Left cardiac atrium (tissue), 4 donors: ENCODE data around the gene FAM168A. TPM values are rescaled to one million over a fixed set of nuclear protein-coding genes. Genes with fewer than 3 reads are reported as not detected.
A peak's percentile ranks its signal among the peaks of the same experiment; 100 is the strongest.

Experiments
- ATAC-seq, 2 donors: fragments of 200-7000 bp; cut with Tn5 transposase; one replicate each; pipeline ENCODE4 v1.9.1; 2020; ENCODE audit warnings: mild to moderate bottlenecking in 2 of 2, moderate library complexity in 2 of 2
- DNase-seq: peaks from one replicate; pipeline ENCODE4 v3.0.0-alpha.2; 2020
- intact Hi-C, 2 donors: fragments of 100-400 bp; cut with DNase I; formaldehyde crosslinking; loops; one replicate each; pipeline versions ENCODE4 v1.14.1 to v1.15.1; 2022 to 2023
- total RNA-seq, 2 donors: library from RNA; stranded (reverse); fragmentation: NEBNext Ultra II Directional; extraction: Animal tissue kit (Norgen Biotek cat#: 25700); gene quantifications; one replicate each; pipeline ENCODE4 v1.2.1, GENCODE V29; 2021
- donor health status: DM: no; HTN: yes; CAD: no.
- donor health status: DM: no; HTN: yes; CAD: no; lungs with severe emphysema.
- donor health status: DM: yes; HTN: yes; CAD: no.
- donor health status: Dilated cardiomyopathy.

FAM168A gene
- total RNA-seq, 2 donors from 2014 or later = 31.5 to 35.2 TPM

DNA sequence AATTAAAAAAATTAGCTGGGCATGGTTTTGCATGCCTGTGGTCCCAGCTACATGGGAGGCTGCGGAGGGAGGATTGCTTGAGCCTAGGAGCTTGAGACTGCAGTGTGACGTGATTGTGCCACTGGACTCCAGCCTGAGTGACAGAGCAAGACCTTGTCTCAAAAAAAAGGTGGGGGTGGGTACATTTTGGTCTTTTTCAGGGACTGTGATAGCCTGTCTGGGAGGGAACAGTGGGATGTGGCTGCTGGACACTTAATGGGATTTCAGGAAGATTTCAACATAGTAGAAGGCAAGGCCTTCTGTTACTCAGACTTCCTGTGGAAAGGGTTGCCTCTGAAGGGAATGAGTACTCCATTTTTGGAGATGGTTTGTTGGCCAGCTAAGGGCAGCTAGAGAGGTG, 181.1 kb downstream of the FAM168A start:
- ATAC-seq (peak in 1 of 2 donors; percentile 23), DNase-seq (no peak)
- intact Hi-C loops = no loop called here

DNA sequence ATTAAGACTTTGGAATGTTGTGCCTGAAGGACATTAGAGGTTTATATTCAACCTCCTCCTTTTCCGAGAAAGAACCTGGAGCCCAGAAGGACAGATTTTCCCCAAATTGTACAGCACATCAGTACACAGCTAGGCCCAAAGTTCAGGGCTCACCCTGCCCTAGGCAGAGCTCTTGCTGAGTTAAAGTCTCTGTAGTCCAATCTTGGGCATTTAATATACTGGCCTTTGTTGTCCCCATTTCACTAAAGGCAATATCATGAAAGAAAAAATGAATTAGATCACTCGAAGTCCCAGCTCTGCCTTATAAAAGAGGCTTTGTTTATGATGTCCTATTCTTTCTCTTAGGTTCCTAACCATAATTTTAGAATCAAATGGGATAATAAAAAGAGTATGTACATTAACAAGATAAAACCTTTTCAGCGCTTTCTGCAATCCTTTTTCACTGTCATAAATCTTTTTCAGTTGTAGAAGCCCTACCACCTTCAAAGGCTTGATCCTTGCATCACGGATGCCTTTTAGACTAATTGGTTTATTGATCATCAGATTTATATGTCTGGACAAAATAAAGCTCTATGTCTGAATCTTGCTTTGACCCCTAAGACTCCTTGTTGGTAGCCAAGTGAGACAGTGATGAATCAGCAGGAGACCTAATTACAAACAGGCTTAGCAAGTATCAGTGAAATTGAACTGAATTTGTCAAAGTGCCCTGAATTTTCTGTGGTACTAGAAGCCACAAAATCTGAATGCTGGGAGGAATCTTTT, 181.9 kb downstream of the FAM168A start:
- intact Hi-C loops = no loop called here

DNA sequence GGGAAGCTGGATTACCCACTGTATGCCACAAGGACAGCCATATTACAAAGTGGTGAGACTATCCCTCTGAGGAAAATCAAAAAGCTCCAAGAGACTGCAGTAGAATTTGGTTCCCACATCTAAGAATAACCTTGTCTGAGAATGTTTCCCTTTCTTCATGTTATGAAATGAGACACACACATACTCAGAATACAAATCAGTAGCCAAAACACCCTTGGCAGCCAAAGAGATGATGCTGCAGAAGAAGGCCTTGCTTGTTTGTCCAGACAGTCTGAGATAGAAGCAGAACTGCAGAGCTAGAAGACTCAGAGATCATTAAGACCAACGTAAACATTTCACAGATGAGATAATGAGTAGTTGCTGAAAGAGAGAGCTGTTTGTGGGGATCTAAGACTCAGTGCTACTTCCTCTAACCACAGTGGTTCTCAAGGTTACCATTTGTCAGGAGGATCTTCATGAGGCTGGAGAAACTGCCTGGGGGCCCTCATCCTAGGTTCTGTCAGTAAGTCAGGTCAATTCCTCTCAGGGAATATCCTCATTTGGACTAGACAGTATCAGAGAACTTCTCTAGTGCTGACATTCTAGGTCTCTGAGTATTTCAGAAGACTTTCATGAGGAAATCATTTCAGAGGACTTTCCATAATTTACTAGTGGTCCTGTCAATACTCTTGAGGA, 182.8 kb downstream of the FAM168A start:
- ATAC-seq (peak; percentile 34 to 59), DNase-seq (no peak)
- intact Hi-C loops = no loop called here

More for the DNA sequence above, 181.9 kb downstream of the FAM168A start:
- ATAC-seq (no peak), DNase-seq (no peak)

DNA sequence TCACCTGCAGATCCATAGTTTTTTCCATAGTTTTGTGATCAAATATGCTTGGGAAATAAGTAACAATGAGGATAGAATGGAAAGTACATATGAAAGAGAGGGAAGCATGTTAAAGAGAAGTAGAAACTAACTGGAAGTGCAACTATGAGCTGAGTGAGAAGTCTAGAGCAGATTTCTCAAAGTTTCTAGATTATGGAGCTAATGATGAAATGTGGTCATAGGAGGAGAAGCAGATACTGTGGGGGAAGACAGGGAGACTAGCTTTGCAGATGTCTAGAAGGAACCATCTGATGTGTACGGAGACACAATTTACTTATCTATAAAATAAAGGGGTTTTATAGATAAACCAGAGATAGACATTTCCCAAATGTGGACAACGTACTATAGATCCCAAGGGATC, 184.7 kb downstream of the FAM168A start:
- ATAC-seq = no peak
- intact Hi-C loops = no loop called here
- no peak for DNase-seq

DNA sequence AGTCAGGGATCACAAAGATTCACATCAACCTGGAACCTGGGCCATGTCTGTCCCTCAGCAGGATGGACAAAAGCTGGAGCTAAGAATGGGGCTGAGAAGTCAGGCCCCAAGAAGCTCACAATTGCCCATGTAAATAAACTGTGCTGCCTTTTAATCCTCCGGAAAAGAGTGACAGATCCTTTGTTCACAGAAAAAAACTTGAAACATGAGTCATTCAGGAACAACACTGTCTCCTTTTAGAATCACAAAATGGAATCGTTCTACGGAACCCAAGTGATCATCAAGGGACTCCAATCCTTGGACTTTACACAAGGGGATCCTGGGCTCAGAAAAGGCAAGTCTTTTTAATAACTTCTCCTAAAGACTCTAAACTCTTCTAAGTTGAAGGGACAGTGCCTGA, 185.6 kb downstream of the FAM168A start:
- DNase-seq = no peak
- intact Hi-C loops = no loop called here
- ATAC-seq = no peak

DNA sequence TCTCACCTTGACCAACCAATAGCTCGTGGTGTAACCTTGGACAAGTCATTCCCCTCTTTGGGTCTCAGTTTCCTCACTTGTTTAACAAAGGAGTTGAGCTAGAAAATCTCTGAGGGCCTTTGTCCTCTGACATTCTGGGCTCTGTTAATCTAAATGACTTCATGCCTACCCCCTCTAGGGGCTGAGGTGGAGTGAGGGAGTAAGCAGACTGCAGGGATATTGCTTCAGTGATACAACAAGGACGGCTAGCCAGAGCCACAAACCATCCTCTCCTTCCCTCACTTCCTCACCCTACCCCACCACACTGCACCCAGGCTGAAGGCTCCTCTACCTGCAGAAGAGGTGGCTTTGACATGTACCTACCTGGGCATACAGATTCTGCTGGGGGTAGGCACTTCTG, 186.9 kb downstream of the FAM168A start:
- DNase-seq (no peak), ATAC-seq (no peak)
- intact Hi-C loops = no loop called here

DNA sequence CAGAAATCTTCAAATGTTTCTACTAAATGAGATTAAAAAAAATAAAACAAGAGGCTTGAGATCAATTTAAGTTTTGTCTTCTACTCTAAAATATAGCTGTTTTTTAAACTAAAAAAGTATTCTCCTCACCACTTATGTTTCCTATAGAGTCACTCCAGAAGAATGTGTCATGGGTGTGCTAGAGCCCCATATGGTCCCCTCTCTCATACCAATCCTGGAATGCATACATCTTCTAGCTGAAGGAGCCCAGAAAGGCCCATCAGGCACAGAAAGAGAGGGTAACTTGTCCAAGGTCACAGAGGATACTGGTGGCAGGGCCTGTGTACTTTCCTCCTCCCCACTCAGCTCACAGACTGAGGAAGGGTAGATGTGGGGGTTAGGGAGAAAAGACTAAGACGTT, 187.3 kb downstream of the FAM168A start:
- no peak for ATAC-seq
- intact Hi-C loops = no loop called here
- no peak for DNase-seq

DNA sequence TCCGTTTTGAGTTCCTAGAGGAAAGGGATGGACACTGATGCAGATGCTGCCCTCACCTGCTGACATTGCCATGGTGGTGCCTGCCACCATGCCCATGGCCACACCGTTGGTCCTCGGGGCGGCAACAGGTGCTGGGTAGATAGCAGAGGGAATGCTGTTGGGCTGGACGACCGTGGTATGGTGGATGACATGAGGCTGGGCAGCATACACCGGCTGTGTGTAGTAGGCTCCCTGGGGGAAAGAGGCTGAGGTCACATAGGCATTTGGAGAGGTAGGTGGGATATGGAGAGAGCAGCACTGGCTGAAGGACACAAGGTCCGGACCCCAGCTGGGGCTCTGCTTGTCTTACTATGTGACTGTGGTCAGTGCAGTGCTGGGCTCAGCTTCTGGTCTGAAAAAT, 188.5 kb downstream of the FAM168A start:
- DNase-seq (no peak), ATAC-seq (no peak)
- intact Hi-C loops = loop anchor here (5.0 kb wide), 2 partner anchors 188 to 248 kb away; partner anchors contain the start of gene FAM168A (in 1 of the 2)

DNA sequence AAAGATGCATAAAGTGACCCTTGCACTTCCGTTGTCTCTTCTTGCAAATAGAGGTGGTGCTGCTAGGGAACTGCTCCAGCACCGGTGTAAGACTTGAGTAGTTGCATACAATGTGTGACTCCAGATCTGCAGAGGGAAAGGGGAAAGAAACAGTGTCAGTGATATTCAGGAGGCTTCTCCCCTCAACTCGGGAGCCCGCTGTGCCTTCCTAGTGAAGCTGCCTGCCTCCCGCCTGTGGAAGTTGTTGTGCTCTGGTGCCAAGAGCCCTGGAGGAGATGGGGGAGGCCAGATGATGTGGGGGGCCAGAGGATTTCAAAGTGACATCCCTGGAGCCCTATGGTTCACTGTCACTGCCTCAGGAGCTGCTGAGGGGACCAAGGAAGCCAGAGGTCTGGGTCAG, 191.3 kb downstream of the FAM168A start:
- DNase-seq (no peak), ATAC-seq (no peak)
- intact Hi-C loops = loop anchor here (5.0 kb wide), 2 partner anchors 191 to 251 kb away; partner anchors contain the start of gene FAM168A (in 1 of the 2)

DNA sequence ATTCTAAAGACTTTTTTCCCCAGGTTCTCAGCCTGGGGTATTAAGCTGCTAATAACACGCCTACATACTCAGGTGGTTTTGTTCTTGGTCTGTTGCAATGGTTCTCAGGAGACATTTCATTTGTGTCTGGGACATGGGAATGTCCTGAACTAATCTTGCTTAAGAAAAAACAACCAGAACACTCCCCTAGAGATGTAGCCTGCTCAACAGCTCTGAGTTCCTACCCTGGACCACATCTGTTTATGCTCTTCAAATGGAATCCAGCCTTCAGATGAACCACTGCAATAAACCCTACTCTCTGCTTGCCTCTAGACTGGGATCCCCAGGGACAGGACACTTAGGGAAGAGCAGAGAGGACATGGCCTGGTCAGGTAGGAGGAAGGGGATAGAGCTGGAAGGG, 191.8 kb downstream of the FAM168A start:
- intact Hi-C loops = loop anchor here (5.0 kb wide), 2 partner anchors 191 to 251 kb away; partner anchors contain the start of gene FAM168A (in 1 of the 2)
- ATAC-seq = no peak

DNA sequence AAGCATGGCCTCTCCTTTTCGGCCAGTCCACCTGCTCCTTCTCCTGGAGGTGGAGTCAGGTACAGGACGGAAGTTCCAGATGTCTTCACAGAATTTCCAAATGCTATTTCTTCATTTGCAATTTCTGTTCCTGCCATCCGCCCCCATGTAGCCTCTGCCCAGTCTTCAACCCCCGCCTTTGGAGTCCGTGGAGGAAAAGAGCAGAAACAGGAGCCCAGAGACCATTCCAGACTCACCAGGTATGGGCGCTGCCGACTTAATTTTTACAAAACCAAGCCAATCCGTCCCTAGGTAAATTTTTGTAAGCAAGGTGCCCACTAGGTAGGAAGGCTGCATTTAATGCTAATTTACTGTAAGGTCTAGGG, 192.8 kb downstream of the FAM168A start:
- intact Hi-C loops = loop anchor here (2.0 to 5.0 kb wide), 3 partner anchors 192 to 256 kb away; partner anchors contain the start of gene FAM168A (in 1 of the 2)
- ATAC-seq (no peak), DNase-seq (no peak)

More for the DNA sequence above, 191.8 kb downstream of the FAM168A start:
- DNase-seq = no peak

DNA sequence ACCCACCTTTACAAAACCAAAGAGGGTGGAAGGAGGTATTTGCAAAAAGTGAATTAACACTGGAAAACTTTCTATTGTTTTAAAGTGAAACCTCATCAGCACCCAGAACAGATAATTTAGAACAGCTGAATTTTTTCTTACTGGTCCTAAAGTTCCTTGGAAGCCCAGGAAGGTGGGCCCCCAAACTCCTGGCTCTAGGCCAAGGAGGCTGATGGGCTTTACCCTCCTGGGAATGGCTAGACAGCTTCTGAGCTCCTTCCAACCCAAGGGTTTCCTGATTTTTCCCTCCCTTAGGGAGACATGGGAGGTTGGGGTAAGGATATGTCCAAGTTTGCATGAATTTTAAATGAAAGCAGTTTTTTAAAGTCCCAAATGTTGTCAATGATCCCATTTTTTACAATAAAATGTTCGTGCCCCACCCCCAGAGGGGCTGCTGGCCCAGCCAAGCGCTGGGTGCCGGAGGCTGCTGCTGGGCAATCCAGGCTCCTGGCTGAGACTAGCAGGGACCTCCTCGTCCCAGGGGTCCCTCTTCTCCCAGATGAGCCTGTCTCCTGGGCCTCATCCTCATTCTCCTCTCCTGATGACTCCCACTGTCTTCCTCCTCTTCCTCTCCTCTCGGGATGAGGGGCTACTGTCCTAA, 193.3 kb downstream of the FAM168A start:
- intact Hi-C loops = loop anchor here (2.0 to 5.0 kb wide), 3 partner anchors 193 to 256 kb away; partner anchors contain the start of gene FAM168A (in 1 of the 2)
- no peak for ATAC-seq
- DNase-seq = no peak

DNA sequence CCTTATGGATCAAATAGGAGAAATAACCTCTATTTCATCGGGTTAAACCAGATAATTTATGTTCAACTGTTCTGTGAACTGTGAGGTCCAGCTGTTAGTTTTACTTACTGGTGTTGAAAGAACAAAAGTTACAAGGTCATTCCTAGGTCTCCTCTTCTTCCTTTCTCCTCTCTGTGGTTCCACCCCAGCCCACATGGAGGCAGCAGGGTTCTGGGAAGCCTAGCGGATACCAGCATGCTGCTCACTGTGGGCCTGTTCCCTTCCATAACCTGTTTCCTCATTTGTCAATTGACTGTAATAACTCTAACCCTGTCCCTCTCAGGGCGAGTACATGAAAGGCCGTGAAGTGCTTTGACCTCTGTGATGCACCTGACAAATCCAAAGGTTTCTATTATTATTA, 193.9 kb downstream of the FAM168A start:
- peak; percentile 82 to 87 for ATAC-seq
- intact Hi-C loops = loop anchor here in 1 of 2 donors (2.0 kb wide), 1 partner anchor 257 kb away; no protein-coding TSS in a partner anchor
- peak; percentile 71 for DNase-seq

DNA sequence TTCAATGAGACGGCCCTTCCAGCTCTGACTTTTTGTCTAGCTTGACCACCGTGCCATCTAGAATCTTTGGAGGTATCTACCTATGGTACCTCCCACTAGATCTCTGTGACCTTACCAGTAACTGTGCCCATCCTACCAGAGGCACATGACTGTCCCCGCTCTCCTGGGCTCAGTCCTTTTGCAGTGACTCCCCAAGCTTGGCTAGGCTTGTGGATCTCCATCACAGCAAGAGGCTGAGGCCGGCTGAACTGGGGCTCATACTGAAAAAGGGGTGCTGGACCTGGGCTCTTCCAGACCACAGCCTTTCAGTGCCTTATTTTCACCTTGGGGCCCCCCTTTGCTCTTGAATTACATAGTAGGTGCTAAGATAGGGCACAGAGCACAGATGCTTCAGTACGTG, 194.4 kb downstream of the FAM168A start:
- no peak for DNase-seq
- ATAC-seq = no peak
- intact Hi-C loops = no loop called here

DNA sequence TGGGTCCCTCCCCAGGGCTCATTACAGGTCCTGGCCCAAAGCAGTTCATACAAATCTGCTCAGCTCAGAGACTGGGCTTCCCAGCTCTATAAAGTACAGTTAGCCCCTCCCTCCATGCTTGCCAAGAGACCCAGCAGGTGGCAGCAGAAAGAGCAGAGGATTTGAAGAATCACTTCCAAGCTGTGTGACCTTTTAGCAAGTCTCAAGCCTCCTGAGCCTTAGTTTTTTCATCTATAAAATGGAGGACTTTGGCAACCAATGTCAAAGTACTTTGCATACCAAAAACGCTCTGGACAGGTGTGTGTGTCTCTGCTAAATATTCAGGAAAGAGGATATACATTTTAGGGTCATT, 195.1 kb downstream of the FAM168A start:
- intact Hi-C loops = no loop called here
- DNase-seq = no peak
- no peak for ATAC-seq

DNA sequence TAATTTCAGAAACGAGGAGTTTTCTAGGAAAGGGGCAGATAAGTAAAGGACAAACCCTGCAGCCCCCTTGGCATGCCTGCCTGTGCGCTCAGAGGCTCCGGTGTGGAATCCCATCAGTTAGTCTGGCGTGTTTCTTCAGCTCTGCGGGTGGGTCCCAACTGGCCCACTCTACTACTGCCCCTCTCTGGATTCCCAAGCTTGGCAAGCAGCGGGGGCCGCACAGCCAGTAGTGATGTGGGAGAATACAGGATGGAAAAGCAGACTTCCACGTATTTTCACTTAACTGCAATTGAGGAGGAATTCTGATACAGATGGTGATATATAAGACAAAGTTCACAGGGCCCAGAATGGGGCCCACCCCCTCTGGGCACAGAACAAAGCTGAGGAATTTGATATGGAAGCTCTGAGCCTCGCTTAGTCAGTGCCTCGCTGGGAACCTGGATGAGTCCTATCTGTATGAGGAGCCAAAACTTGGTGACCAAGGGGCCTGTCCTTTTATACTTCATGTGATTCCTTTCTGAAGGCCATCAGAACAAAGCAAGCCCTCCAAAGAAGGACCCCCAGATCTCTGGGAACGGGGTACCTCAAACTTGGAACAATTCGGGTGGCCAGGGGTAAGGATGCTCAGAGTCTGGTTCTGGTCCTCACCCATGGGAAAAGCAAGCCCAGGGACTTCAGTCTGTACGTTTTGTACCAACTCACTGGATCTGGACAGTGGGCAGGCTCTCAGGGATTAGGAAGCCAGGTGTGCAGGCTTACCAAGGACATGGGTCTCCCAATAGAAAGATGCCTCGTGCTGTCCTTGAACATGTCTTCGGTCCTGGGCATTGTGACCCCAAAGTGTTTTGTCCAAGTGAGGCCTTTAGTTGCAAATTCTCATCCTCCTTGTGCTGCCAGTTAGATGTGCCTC, 195.7 kb downstream of the FAM168A start:
- ATAC-seq = no peak
- intact Hi-C loops = no loop called here

DNA sequence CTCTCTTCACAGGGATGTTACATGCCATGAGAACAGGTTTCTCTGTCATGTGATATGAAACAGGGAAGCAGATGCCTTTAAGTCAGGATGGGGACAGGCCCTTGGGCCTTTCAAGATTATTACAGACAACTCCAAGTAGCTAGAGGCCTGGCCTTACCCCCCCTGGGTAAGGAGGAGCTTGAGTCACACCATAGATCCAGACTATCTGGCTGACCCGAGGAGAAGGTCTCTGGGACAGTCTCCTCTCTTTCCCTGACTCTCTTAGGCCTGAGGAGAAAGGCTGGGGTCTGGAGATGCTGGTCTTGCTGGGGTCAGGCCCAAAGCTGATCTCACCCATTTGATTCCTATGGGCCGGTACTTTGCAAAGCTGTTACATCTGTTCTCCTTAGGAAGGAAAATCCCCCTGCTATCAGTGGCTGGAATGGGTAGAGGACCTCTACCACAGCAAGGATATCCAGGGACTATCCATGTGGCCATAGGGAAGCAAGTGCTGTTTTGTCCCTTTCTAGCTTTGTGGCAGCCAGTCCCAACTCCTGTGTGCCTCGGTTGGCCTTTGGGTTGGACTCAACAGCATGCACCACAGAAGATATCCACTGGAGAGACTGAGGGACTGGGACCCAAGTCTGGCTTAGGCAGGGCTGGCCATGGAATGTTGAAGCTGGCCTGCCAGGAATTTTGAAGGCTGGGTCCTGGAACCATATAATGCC, 196.5 kb downstream of the FAM168A start:
- DNase-seq = no peak
- intact Hi-C loops = no loop called here
- no peak for ATAC-seq

More for the DNA sequence above, 195.7 kb downstream of the FAM168A start:
- DNase-seq = no peak

DNA sequence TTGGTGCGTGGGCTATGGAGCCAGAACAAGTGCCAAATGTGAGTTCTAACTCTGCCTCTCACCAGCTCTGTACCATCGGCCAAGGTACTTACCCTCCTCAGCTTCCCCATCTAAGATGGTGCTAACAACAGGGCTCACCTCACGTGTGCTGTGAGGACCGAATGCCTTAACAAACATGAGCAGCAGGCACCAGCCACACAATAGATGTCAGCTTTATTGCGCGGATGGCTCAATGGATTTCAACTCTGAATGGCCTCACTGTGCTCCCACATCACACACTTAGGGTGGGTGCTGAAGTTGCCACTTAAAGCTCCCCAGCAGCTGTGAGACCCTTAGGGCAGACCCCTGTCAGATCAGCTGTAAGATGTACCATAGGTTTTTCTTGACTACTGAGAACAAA, 197.6 kb downstream of the FAM168A start:
- ATAC-seq (no peak), DNase-seq (no peak)
- intact Hi-C loops = no loop called here
